GM21423 (cell line): Measurements from ENCODE around the gene BLCAP.
"Not testable (repeated sequence)": the region's sequence is repeated elsewhere in the genome, so short reads cannot be mapped to it uniquely, and the experiment has no call there.

Experiments
- ATAC-seq: cut with Tn5 transposase; IDR thresholded peaks from one replicate; pipeline ENCODE4 v1.9.1; 2021; ENCODE audit warnings: mild to moderate bottlenecking, moderate library complexity; ENCODE audit not compliant: unreplicated experiment

BLCAP gene

DNA sequence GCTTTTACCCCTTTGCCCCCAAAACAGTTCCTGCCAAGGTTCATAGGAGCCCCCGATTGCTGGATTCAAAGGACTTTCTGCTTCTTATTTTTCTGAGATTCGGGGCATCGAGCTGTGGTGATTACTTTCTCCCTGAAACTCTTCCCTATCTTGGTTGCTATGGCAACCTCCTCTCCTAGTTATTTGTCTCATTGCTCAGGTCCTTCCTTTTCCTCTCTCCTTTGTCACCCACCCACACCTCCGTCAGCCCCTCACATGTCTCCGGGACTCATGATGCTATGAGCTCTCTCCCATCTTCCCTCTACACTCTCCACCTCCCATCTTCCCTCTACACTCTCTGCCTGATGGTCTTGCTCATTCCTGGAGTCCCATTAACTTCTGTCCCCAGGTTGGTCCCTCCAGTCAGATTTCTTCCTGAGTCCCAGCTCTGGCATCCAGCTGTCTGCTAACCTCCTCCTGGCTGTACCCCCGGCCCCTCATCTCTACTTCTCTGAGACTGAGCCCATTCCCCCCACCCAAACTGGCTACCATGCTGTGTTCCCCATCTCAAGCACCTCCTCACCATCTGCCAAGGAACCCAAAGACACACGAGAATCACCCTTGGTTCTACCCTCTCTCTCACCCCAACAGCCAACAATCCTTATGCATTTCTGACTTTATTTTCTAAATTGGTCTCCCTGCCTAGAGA, 36.9 kb downstream of the BLCAP start:
- ATAC-seq: no peak

DNA sequence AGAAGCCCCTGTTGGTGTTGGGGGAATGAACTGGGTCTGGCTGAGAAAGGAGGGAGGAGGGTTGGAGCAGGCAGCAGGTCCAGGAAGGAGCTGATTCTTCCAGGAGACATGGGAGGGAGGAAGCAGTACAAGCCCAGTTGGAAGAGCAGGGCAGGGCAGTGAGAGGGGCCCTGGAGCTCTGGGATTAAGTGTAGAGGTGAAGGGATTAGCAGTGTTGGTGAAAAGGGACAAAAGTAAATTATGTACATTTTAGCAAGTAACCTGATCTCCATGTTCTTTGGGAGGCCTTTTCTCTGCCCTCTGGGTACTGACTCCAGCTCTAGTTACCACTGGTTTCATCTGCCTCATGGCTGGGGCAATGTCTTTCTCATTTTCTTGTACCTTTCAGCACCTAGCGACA, 41.5 kb downstream of the BLCAP start:
- not testable (repeated sequence) for ATAC-seq

GRCh38 chr20:37484331-37484730, 43.3 kb downstream of the BLCAP start:
- ATAC-seq: no peak

DNA sequence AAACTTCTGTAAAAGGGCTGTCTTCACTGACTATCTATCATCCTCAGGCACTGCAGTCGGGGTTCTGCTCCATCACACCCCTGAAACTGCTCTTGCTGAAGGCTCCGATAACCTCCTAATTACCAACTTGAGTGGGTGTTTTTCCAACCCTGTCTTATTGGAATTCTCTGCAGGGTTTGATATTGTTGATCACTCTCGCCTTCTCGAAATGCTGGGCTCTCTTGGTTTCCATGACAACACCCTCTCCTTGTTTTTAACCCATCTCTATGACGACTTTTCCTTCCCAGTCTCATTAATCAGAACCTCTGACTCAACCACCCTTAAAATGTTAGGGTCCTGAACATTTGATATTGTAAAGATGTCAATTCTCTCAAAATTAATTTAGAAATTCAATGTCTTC, 46.1 kb downstream of the BLCAP start:
- ATAC-seq: no peak

GRCh38 chr20:37480919-37481318, 46.8 kb downstream of the BLCAP start:
- ATAC-seq: no peak

GRCh38 chr20:37479925-37480691, 47.6 kb downstream of the BLCAP start:
- ATAC-seq: no peak

DNA sequence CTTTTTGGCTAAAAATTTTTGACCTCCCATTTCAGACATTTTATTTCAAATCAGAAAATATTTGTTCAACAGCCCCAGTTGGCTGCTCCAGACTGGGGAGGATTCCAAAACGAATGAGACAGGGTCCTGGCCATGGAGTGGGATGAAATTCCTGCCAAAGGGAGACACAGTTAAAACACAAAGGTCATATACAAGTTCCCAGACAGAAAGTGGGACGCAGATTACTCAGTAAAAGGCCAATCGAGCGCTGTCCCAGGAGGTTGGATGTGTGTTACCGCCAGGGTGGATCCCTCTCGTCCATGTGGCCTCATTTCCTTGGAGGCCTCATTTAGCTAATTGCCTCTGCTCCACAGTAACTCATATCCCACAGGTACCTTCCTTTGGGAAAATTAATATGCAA, 48.4 kb downstream of the BLCAP start:
- ATAC-seq: no peak

- no peak for ATAC-seq
Measured at GRCh38 chr20:37477041-37477440, 50.6 kb downstream of the BLCAP start.

GRCh38 chr20:37475252-37475651, 52.4 kb downstream of the BLCAP start:
- ATAC-seq: no peak

- ATAC-seq: no peak
Measured at GRCh38 chr20:37474386-37474785, 53.3 kb downstream of the BLCAP start.

- ATAC-seq: no peak
Measured at GRCh38 chr20:37473249-37474000, 54.3 kb downstream of the BLCAP start.

GRCh38 chr20:37472435-37472834, 55.2 kb downstream of the BLCAP start:
- ATAC-seq: not testable (repeated sequence)

GRCh38 chr20:37471741-37472235, 55.9 kb downstream of the BLCAP start:
- ATAC-seq: no peak

GRCh38 chr20:37470190-37470589, 57.5 kb downstream of the BLCAP start:
- ATAC-seq: not testable (repeated sequence)

DNA sequence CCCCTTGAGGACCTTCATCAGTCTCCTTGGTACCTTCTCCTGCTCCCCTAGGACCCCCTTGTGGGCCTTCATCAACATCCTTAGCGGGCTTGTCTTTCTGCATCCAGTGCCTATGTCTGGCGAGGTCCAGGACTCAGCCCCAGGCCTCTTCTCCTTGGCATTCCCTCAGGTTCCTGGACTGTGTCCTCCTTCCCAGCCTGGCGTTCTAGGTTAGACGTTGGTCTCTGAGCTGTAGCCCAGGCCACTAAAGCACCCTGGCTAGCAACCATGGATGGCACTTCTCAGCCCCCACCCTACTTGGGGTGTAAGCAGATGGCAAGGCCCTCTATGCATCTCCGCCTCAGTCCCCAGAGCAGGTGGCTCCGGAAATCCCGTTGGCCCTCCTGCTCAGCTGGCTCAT, 58.1 kb downstream of the BLCAP start:
- ATAC-seq: no peak

DNA sequence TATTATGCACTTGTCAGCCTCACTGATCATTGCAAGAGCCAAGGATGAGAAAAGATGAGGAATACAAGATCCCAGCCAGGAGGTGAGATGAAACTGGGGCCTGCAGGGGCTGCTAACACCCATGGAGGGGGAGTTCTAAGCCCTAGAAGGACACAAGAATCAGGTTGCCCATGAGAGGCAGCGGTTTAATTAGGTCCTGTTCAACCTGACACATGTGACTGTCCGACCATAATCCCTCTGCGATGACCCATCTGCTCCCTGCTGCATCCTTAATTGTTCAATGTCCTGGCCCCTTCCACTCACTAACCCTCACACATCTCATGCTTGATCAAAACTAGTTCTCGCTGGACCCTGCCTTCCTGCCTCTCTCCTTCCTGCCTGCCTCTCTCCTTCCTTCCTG, 58.8 kb downstream of the BLCAP start:
- no peak for ATAC-seq
